HL-60 (cell line): ENCODE measurements around the gene NT5DC3.

Experiments
- GABPA ChIP-seq: IDR thresholded peaks from 2 replicates; pipeline ENCODE4 v1.6.1; 2012; ENCODE audit warnings: low read depth
- POLR2AphosphoS5 ChIP-seq: IDR thresholded peaks from 2 replicates; pipeline ENCODE4 v1.6.1; 2012; ENCODE audit warnings: low read depth
- SPI1 ChIP-seq: IDR thresholded peaks from 2 replicates; pipeline ENCODE4 v1.6.1; 2012; ENCODE audit warnings: low read depth, mild to moderate bottlenecking, borderline replicate concordance
- TF ChIP-seq, protein P1 (sequence below): IDR thresholded peaks from one replicate; pipeline ENCODE4 v1.5.1; 2011; ENCODE audit warnings: low read length, control low read depth, inconsistent platforms; ENCODE audit not compliant: insufficient read depth
- TF ChIP-seq, protein P2 (sequence below): IDR thresholded peaks from 2 replicates; pipeline ENCODE4 v1.6.1; 2012; ENCODE audit warnings: low read depth; ENCODE audit not compliant: insufficient replicate concordance

DNA sequence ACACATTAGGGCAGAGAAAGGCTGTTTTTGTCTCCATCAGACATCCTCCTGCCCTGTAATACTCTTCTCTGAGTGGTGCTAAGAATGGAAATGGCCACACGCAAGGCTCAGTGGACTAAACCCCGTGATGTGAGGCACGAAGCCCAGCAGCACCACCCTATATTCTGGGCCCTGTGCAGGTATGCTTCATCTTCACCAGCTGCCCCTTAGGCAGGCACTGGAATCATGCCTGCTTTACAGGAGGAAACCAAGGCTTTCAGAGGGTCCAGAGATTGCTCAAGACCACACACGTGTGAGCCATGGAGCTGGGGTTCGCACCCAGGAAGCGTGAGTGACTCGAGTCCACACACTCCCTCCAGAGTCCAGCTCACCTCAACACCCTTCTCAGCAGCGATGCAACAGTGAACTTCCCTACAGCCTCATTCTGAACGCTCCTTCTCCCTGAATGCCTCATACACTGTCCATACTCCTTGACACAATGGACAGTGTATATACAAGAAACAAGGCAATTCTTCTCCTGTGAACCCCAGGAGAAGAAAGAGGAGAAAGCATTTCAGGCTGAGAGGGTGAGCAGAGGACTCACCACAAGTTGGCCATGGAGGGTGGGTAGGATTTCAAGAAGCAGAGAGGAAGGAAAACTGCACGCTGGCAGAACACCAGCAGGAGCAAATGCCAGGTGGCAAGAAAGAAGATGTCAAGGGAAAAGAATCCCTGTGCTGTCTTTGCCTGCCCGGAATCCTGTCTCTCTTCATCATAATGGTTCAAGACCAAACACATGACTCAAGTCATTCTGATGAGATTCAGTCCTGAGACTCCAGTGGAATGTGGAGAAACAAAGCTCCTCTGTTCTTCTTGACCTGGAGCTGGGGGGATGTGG is 39.1 kb downstream of the NT5DC3 start:
- TF ChIP-seq, protein P1, sequence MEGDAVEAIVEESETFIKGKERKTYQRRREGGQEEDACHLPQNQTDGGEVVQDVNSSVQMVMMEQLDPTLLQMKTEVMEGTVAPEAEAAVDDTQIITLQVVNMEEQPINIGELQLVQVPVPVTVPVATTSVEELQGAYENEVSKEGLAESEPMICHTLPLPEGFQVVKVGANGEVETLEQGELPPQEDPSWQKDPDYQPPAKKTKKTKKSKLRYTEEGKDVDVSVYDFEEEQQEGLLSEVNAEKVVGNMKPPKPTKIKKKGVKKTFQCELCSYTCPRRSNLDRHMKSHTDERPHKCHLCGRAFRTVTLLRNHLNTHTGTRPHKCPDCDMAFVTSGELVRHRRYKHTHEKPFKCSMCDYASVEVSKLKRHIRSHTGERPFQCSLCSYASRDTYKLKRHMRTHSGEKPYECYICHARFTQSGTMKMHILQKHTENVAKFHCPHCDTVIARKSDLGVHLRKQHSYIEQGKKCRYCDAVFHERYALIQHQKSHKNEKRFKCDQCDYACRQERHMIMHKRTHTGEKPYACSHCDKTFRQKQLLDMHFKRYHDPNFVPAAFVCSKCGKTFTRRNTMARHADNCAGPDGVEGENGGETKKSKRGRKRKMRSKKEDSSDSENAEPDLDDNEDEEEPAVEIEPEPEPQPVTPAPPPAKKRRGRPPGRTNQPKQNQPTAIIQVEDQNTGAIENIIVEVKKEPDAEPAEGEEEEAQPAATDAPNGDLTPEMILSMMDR = no peak
- TF ChIP-seq POLR2AphosphoS5 (no peak), GABPA (no peak), SPI1 (no peak)
- TF ChIP-seq, protein P2, sequence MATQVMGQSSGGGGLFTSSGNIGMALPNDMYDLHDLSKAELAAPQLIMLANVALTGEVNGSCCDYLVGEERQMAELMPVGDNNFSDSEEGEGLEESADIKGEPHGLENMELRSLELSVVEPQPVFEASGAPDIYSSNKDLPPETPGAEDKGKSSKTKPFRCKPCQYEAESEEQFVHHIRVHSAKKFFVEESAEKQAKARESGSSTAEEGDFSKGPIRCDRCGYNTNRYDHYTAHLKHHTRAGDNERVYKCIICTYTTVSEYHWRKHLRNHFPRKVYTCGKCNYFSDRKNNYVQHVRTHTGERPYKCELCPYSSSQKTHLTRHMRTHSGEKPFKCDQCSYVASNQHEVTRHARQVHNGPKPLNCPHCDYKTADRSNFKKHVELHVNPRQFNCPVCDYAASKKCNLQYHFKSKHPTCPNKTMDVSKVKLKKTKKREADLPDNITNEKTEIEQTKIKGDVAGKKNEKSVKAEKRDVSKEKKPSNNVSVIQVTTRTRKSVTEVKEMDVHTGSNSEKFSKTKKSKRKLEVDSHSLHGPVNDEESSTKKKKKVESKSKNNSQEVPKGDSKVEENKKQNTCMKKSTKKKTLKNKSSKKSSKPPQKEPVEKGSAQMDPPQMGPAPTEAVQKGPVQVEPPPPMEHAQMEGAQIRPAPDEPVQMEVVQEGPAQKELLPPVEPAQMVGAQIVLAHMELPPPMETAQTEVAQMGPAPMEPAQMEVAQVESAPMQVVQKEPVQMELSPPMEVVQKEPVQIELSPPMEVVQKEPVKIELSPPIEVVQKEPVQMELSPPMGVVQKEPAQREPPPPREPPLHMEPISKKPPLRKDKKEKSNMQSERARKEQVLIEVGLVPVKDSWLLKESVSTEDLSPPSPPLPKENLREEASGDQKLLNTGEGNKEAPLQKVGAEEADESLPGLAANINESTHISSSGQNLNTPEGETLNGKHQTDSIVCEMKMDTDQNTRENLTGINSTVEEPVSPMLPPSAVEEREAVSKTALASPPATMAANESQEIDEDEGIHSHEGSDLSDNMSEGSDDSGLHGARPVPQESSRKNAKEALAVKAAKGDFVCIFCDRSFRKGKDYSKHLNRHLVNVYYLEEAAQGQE = no peak
